ENCODE measurements around the gene MKKS. TPM values are rescaled to one million over a fixed set of nuclear protein-coding genes. Genes with fewer than 3 reads are reported as not detected.
"Not testable (repeated sequence)": the region's sequence is repeated elsewhere in the genome, so short reads cannot be mapped to it uniquely, and the experiment has no call there.

MKKS gene
- total RNA-seq, 1 donor from 2014 or later = 7.0 TPM

GRCh38 chr20:10417218-10417617, 16.8 kb downstream of the MKKS start:
- not testable (repeated sequence) for DNase-seq (ENCODE audit: extremely low read depth, low read depth, low spot score)

DNA sequence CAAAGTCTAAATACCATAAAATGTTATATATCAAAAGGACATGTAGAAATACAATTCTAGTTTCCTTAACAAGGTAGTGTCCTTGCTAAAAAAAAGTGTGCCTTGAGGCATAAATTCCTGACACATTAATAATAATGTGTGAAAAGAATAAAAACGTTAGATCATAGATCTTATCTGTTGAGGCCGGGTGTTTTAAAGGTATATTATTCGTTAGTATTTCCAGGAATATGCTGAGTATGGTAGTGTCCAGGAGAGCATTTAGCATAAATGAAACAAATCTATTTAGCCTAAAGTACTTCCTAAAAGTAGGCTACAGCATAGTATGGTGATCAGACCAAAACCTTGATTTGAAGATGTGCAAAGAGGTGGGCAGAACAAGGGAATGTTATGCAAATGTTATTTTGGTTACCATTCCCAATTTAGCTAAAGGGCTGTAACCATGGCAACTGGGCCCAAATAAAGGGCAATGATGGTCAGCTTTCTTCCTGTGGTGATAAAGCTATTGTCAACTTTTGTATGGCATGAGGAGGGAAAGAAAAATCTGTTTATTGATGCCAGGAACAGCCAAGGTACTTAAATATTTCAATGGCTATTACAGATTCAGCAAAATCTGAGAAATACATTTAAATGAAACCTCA, 18.9 kb downstream of the MKKS start:
- DNase-seq (ENCODE audit: extremely low read depth, low read depth, low spot score) = no peak

GRCh38 chr20:10412591-10413408, 21.2 kb downstream of the MKKS start:
- DNase-seq (ENCODE audit: extremely low read depth, low read depth, low spot score) = no peak

- DNase-seq (ENCODE audit: extremely low read depth, low read depth, low spot score) = no peak
Measured at GRCh38 chr20:10411673-10412072, 22.3 kb downstream of the MKKS start.

DNA sequence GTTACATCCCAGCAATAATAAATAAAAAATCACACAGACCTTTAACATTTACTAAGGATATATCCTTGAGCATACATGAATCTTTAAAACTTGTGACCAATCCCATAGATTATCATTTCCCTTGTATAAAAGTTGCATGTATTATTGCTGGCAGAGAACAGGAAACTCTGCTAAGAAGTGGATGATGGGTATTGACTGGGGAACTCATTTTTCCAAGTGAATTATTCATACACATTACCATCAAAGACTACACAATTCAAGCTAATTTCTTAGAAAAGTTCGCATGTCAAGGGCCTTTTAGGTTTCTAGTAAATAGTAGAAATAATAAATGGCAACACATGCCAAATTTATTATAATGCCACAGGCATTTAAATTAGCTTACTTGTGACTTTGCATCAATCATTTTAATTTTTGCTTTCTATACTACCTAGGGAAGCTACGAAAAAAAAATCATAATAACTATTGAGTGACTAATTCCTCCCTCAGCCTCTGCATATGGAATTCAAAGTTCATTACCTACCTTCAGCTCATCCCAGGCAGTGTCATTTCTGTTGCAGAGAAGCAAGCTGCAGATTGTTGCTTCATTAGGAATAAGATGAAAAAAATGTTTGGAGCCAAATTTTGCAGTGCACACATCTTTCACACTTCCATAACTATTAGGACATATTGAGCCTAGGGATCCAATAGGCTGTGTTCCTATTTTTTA, 25.8 kb downstream of the MKKS start:
- DNase-seq (ENCODE audit: extremely low read depth, low read depth, low spot score) = no peak

DNA sequence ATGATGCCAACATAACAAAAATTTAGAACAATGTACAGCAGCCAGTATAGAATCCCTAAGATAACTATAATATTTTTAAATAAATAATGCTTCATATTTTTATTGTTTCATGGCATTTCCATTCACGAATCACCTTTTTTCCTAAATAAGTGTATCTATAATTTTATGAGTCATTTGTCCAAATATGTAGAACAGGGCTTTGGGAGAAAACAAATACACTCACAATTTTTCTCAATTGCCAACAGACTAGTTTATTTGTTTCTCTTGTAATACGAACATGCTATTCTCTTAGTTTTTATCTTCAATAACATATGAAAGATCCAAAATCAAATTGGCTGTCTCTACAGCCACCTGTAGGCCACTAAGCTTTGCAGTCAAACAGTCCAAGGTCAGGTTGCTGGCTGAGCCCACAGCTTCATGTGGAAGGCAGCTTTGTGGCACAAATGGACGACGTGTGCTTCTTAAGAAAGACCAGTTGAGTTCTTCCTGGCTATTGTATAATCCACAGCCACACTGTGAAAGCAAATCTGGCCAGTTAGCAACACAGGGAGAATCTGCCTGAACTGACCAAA, 29.0 kb downstream of the MKKS start:
- DNase-seq (ENCODE audit: extremely low read depth, low read depth, low spot score) = no peak

DNA sequence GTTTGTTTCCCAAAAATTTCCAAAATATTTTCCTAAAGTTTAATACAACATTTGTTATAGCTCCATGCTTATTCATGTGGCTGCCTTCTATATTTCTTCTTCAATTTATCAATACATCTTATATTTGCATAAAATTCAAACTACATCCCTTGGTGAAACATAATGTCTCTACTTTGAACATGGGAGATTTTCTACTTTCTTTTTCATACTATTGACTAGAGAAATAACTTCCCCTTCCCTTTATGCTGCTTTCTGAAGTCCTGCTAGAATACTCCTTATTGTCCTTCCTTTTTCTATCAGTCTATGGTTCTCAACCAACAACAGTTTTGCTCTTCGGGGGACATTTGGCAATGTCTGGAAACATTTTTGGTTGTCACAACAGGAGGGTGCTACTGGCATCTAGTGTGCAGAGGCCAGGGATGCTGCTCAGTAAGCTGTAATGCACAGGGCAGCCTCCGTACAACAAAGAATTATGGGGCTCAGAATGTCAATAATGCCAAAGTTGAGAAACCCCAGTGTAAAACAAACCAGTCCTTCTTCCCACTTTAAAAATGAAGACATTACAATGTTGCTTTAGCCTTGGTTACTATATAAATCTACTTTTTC, 29.9 kb downstream of the MKKS start:
- DNase-seq (ENCODE audit: extremely low read depth, low read depth, low spot score) = no peak

DNA sequence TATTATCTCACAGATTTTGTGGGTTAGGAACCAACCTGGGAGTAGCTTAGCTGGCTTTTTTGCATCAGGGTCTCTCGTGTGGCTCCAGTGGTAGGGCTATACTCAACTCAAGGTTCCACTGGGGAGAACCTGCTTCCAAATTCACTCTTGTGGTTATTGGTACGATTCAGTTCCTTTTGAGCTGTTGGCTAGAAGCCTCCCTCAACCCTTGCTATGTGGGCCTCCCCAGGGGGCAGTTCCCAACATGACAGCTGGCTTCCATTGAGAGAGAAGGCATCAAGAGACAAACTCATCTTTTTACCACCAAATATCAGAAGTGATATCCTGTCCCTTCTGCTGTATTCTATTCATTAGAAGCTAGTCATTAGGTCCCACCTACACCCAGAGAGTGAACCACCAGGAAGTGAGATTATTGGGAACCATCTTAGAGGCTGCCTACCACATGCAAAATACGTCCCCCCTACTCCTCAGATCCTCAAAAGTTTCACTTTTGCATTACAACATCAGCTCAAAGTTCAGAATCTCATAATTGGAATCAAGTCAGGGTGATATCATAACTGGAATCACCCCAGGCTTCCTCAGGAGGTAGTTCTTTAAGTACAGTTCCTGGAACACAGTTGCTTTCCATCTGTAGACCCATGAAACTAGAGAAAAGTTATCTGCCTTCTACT, 30.9 kb downstream of the MKKS start:
- DNase-seq (ENCODE audit: extremely low read depth, low read depth, low spot score) = no peak

- DNase-seq (ENCODE audit: extremely low read depth, low read depth, low spot score) = no peak
Measured at GRCh38 chr20:10398834-10399369, 35.1 kb downstream of the MKKS start.

- not testable (repeated sequence) for DNase-seq (ENCODE audit: extremely low read depth, low read depth, low spot score)
Measured at GRCh38 chr20:10394752-10395151, 39.3 kb downstream of the MKKS start.

DNA sequence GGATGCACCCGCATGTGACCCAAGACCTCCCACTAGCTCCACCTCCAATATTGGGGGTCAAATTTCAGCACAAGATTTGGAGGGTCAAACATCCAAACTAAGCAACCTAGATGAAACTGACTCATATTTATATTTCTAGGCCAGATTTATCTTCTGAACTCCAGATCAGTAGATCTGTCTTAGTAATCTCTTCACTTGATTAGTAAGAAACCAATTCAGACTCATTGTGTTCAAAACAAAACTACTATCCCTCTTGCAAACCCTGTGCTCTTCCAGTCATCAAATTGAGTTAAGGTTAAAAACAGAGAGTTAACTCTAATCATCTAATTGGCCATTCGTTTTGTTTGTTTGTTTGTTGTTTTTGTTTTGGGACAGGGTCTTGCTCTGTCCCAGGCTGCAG, 43.3 kb downstream of the MKKS start:
- no peak for DNase-seq (ENCODE audit: extremely low read depth, low read depth, low spot score)

DNA sequence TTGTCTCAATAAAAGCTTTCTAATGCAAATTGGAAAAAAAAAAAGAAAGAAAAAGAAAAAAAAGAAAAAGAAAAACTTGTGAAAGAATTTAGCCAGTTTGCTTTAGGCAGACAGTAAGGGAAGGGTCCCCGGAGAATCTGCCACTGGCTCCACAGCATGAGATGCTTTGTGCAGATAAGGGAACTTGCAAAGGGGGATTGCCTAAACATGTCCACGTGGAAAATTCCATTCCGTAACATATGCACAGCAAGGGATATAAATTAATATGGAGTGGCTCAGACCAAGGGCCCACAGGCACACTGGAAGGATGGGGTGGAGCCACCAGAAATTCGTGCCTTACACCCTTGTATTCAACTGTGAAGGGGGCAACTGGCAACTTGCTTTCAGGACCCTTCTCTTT, 45.4 kb downstream of the MKKS start:
- no peak for DNase-seq (ENCODE audit: extremely low read depth, low read depth, low spot score)

- DNase-seq (ENCODE audit: extremely low read depth, low read depth, low spot score) = no peak
Measured at GRCh38 chr20:10387686-10388085, 46.3 kb downstream of the MKKS start.

GRCh38 chr20:10385850-10386544, 48.0 kb downstream of the MKKS start:
- DNase-seq (ENCODE audit: extremely low read depth, low read depth, low spot score) = no peak

GRCh38 chr20:10381477-10381876, 52.5 kb downstream of the MKKS start:
- no peak for DNase-seq (ENCODE audit: extremely low read depth, low read depth, low spot score)

DNA sequence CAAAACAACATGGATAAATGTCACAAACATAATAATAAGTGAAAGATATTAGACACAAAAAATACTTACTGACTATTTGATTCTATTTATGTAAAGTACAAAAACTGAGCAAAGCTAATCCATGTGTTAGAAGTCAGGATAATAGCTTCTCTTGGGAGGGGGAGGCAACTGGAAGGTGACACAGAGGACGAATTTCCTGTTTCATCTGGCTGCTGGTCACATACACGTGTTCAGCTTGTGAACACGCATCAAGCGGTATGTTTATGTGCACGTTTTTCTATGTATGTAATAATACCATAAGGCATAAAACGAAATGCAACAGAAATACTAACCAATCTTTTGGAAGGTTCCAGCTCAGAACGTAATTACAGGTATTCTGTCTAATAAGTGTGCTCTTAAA, 54.3 kb downstream of the MKKS start:
- DNase-seq (ENCODE audit: extremely low read depth, low read depth, low spot score) = no peak

DNA sequence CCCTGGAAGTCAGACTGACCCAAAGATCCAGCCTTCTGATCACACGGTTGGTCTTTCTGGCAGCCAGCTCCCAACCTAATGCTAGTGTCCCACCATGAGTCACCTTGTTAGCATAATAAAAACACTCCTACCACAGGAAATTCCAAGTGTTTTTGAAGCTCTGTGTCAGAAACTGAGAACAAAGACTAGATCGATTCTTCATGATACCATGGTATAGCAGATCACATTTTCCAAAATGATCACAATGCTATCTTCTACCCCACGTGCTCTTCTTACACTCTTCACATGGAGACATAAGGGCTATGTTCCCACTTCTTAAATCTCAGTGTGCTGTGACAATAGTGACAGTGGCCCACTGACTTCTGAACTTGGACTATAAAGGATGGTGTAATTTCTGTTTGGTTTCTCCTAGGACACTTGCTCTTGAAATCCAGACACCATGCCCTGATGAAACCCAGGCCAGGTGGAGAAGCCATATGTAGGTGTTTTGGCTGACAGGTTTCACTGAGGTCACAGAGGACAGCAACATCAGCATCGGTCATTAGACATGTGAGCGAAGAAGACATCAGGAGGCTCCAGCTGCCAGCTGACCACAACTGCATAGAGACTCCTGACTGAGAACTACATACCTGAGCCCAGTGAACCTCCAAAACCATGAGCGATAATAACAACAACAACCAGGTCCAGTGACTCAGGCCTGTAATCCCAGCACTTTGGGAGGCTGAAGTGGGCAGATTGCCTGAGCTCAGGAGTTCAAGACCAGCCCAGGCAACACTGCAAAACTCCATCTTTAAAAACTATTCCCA, 57.5 kb downstream of the MKKS start:
- peak; percentile 78 for DNase-seq (ENCODE audit: extremely low read depth, low read depth, low spot score)

- no peak for DNase-seq (ENCODE audit: extremely low read depth, low read depth, low spot score)
Measured at GRCh38 chr20:10375191-10375590, 58.8 kb downstream of the MKKS start.

DNA sequence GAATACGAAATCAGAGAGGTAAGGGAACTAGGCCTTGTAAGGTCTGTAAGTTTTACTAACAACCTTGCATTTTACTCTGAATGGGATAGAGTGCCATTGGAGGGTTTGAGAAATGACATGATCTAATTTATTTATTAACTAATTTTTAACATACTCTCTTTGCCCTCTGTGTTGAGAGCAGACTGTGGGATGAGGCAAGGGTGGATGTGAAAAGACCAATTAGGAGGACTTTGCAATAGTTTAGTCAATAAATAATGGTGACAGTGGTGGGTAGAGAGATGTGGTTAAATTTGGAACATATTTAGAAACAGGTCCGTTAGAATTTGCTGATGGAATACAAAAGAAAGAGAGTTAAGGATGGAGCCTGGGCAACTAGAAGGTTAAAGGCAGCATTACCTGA, 60.0 kb downstream of the MKKS start:
- DNase-seq (ENCODE audit: extremely low read depth, low read depth, low spot score) = no peak

Data from glomerular endothelial cell (primary cell).